OCI-LY1 (cell line): ENCODE results near the gene ARMC9.

Experiments used
- H2AFZ ChIP-seq: fragments of 200-600 bp; sonication (generic), shearing (Covaris generic); 2 replicates; pipeline ENCODE4 v1.6.0; 2014; ENCODE audit warnings: antibody characterized with exemption, mild to moderate bottlenecking, low read length
- H3F3A ChIP-seq: fragments of 200-600 bp; sonication (generic), shearing (Covaris generic); 2 replicates; pipeline ENCODE4 v1.6.0; 2014; ENCODE audit warnings: mild to moderate bottlenecking, antibody characterized with exemption, low read length, moderate library complexity; ENCODE audit not compliant: insufficient read depth
- H3K27ac ChIP-seq: fragments of 200-600 bp; sonication (generic); 2 replicates; pipeline ENCODE4 v1.5.1; 2014; ENCODE audit warnings: low read length, mixed run types, mild to moderate bottlenecking, low read depth; ENCODE audit not compliant: poor library complexity, severe bottlenecking
- H3K27me3 ChIP-seq: fragments of 200-600 bp; sonication (generic); 2 replicates; pipeline ENCODE4 v1.6.0; 2014; ENCODE audit warnings: antibody characterized with exemption, mild to moderate bottlenecking, low read length, moderate library complexity; ENCODE audit not compliant: insufficient read depth
- H3K36me3 ChIP-seq: fragments of 200-600 bp; sonication (generic); 2 replicates; pipeline ENCODE4 v1.6.1; 2014; ENCODE audit warnings: mild to moderate bottlenecking, antibody characterized with exemption, low read length, moderate library complexity, mixed read lengths; ENCODE audit not compliant: insufficient read depth
- H3K4me1 ChIP-seq: fragments of 200-600 bp; sonication (generic); 2 replicates; pipeline ENCODE4 v1.5.1; 2014; ENCODE audit warnings: mild to moderate bottlenecking, low read length, moderate library complexity; ENCODE audit not compliant: insufficient read depth, severe bottlenecking
- H3K4me2 ChIP-seq: fragments of 200-600 bp; sonication (generic), shearing (Covaris generic); 2 replicates; pipeline ENCODE4 v1.6.1; 2014; ENCODE audit warnings: low read length
- H3K4me3 ChIP-seq: fragments of 200-600 bp; sonication (generic); 2 replicates; pipeline ENCODE4 v1.5.1; 2014; ENCODE audit warnings: low read length, low read depth, mild to moderate bottlenecking, mixed read lengths; ENCODE audit not compliant: poor library complexity, severe bottlenecking
- H3K79me2 ChIP-seq: fragments of 200-600 bp; shearing (Covaris generic); 2 replicates; pipeline ENCODE4 v1.6.1; 2016; ENCODE audit warnings: mixed run types, low read length, mixed read lengths; ENCODE audit not compliant: insufficient read depth
- H3K9ac ChIP-seq: fragments of 200-600 bp; sonication (generic), shearing (Covaris generic); 2 replicates; pipeline ENCODE4 v1.6.1; 2014; ENCODE audit warnings: mild to moderate bottlenecking, low read length, mixed read lengths
- H3K9me2 ChIP-seq: fragments of 200-600 bp; sonication (generic), shearing (Covaris generic); 2 replicates; pipeline ENCODE4 v1.6.1; 2014; ENCODE audit warnings: low read depth, mild to moderate bottlenecking, low read length, mixed read lengths
- H3K9me3 ChIP-seq: fragments of 200-600 bp; shearing (Covaris generic); 2 replicates; pipeline ENCODE4 v1.6.1; 2014; ENCODE audit warnings: low read length, mixed read lengths
- H4K20me1 ChIP-seq: fragments of 200-600 bp; sonication (generic), shearing (Covaris generic); 2 replicates; pipeline ENCODE4 v1.6.0; 2016; ENCODE audit warnings: mild to moderate bottlenecking, low read length; ENCODE audit not compliant: insufficient read depth
- CTCF ChIP-seq: fragments of 200-600 bp; sonication (generic), shearing (Covaris generic); IDR thresholded peaks from 2 replicates; pipeline ENCODE4 v1.5.1; 2017; ENCODE audit warnings: mild to moderate bottlenecking, antibody characterized with exemption, low read length, moderate library complexity, mixed read lengths
- EZH2 ChIP-seq: fragments of 200-600 bp; sonication (generic), shearing (Covaris generic); IDR thresholded peaks from 2 replicates; pipeline ENCODE4 v1.8.0; 2017; ENCODE audit warnings: borderline replicate concordance, mixed run types, mild to moderate bottlenecking, antibody characterized with exemption, low read length, moderate library complexity, mixed read lengths

ARMC9 gene

GRCh38 chr2:231168460-231169139 lies 29.8 kb upstream of the ARMC9 start:
- H3K9me3 ChIP-seq: no peaks in the 10 kb centered on the region
- H3K27ac ChIP-seq: no peak overlapping the region
- no peaks in the 10 kb centered on the region for H4K20me1 ChIP-seq
- no peaks in the 10 kb centered on the region for H3K9me2 ChIP-seq
- H3K9ac ChIP-seq: no peak overlapping the region
- no peak for TF ChIP-seq EZH2
- TF ChIP-seq CTCF: no peak
- no peak overlapping the region for H2AFZ ChIP-seq
- H3K4me2 ChIP-seq: no peak overlapping the region
- no peak overlapping the region for H3K4me3 ChIP-seq
- H3K79me2 ChIP-seq: no peaks in the 10 kb centered on the region
- no peaks in the 10 kb centered on the region for H3K27me3 ChIP-seq
- H3K4me1 ChIP-seq: no peaks in the 10 kb centered on the region
- H3F3A ChIP-seq: no peaks in the 10 kb centered on the region
- H3K36me3 ChIP-seq: peaks cover 90% of the 10 kb centered on the region

- Histone ChIP-seq H3K27ac (no peak overlapping the region), H3K9me3 (no peaks in the 10 kb centered on the region), H3F3A (no peaks in the 10 kb centered on the region), H3K36me3 (peaks cover 90% of the 10 kb centered on the region), H3K4me3 (no peak overlapping the region), H3K9ac (no peak overlapping the region), H2AFZ (no peak overlapping the region), H3K9me2 (no peaks in the 10 kb centered on the region), H3K27me3 (no peaks in the 10 kb centered on the region), H3K79me2 (no peaks in the 10 kb centered on the region), H4K20me1 (no peaks in the 10 kb centered on the region), H3K4me1 (no peaks in the 10 kb centered on the region), H3K4me2 (no peak overlapping the region)
- no peak for TF ChIP-seq EZH2
- no peak for TF ChIP-seq CTCF
Measured at GRCh38 chr2:231169488-231169887, 28.9 kb upstream of the ARMC9 start.

- Histone ChIP-seq H3K27ac (no peak overlapping the region), H4K20me1 (no peaks in the 10 kb centered on the region), H3K4me1 (no peaks in the 10 kb centered on the region), H3F3A (no peaks in the 10 kb centered on the region), H3K27me3 (no peaks in the 10 kb centered on the region), H2AFZ (no peak overlapping the region), H3K4me2 (no peak overlapping the region), H3K79me2 (no peaks in the 10 kb centered on the region), H3K36me3 (peaks cover 90% of the 10 kb centered on the region), H3K4me3 (no peak overlapping the region), H3K9ac (no peak overlapping the region), H3K9me2 (no peaks in the 10 kb centered on the region), H3K9me3 (no peaks in the 10 kb centered on the region)
- TF ChIP-seq CTCF (no peak), EZH2 (no peak)
Measured at GRCh38 chr2:231170055-231170454, 28.4 kb upstream of the ARMC9 start.
